Stimulated activated CD8-positive, alpha-beta memory T cell treated with anti-CD3 and anti-CD28 coated beads, Interleukin-7, amount 100 ng/mL, for 4 hours (primary cell): ENCODE measurements around the gene SLC4A3.

Experiments used
- DNase-seq, 2 donors: peaks; one replicate each; pipeline ENCODE4 v3.0.0-alpha.2; 2020; ENCODE audit warnings: low read depth in 2 of 2

SLC4A3 gene

DNA sequence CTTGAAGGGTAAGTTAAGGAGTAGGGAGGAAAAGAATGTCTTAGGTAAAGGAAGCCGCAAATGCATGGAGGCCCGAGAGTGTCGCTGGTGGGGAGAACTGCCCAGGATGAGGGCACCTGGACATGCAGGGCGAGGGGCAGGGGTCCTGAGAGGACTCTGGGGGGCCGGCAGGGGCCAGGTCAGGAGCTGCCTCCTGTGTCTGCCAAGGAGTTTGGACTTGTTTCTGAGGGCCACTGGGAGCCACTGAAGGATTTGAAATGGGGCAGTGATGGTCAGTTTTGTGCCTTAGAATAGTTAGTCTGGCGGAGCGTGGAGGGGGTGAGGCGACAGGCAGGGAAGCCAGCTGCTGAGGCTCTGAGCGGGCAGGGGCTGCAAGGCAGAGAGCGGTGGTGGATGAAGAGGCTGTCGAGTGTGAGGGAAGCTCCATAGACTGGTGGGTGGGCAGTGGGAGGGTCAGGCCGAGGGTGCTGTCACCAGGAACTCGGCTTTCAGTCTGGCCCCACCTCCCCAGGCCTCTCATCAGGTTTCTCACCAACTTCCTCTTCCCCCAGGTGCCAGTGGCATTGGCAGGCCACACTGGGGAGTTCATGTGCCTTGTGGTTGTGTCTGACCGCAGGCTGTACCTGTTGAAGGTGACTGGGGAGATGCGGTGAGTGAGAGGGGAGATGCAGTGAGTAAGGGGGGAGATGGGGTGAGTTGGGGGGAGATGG is 14.7 kb upstream of the SLC4A3 start:
- peak in 1 of 2 donors; percentile 13 for DNase-seq

DNA sequence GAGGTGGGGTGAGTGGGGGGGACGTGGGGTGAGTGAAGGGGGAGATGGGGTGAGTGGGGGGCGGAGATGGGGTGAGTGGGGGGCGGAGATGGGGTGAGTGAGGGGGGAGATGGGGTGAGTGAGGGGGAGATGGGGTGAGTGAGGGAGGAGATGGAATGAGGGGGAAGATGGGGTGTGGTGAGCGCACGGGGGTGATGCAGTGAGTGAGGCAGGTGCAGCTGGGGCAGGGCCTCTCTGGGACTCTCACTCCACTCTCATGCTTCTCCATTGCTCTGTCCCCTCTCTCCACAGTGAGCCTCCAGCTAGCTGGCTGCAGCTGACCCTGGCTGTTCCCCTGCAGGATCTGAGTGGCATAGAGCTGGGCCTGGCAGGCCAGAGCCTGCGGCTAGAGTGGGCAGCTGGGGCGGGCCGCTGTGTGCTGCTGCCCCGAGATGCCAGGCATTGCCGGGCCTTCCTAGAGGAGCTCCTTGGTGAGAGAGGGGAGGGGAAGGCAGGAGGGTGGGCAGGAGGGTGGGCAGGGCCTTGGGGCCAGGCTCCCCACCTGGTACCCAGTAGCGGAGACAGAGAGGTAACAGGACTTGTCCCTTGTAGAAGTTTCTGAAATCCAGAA is 13.9 kb upstream of the SLC4A3 start:
- DNase-seq, result no peak

DNA sequence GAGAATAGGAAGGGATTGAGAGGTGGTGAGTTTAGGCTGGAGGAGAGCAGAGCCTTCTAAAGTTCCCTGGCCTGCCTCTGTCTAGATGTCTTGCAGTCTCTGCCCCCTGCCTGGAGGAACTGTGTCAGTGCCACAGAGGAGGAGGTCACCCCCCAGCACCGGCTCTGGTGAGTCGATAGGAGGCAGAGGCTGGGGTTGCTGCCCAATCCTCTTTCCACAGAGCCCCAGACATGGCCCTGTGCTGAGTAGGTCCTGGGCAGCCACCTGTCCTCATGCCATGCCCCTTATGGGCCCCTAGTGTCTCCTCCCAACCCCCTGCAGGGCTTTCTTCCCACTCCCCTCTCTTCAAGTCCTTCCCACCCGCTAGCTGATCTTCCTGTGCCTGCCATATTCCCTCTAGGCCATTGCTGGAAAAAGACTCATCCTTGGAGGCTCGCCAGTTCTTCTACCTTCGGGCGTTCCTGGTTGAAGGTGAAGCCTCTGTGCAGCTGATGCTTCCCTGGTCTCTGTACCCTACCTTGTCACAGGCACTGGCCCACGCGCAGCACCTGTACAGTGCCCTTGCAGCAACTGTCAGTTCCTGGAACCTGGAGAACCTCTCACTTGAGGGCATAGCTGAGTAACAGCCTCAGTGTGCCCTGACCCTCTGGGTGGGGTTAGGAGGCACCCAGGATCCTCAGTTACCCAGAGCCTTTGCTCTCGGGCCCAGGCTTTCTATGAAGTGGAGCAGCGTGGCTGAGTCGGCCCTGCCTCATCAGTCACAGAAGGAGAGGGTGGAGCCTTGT is 13.2 kb upstream of the SLC4A3 start:
- DNase-seq, result no peak

DNA sequence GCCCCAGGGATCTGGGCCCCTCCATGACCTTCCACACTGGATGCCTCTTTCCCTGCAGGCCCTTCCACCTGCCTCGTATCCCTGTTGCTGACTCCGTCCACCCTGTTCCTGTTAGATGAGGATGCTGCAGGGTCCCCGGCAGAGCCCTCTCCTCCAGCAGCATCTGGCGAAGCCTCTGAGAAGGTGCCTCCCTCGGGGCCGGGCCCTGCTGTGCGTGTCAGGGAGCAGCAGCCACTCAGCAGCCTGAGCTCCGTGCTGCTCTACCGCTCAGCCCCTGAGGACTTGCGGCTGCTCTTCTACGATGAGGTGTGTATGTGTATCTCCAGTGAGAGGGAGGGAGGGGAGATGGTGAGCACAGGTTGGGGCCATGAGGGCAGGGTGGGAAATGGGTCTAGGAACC is 12.4 kb upstream of the SLC4A3 start:
- DNase-seq, result no peak

DNA sequence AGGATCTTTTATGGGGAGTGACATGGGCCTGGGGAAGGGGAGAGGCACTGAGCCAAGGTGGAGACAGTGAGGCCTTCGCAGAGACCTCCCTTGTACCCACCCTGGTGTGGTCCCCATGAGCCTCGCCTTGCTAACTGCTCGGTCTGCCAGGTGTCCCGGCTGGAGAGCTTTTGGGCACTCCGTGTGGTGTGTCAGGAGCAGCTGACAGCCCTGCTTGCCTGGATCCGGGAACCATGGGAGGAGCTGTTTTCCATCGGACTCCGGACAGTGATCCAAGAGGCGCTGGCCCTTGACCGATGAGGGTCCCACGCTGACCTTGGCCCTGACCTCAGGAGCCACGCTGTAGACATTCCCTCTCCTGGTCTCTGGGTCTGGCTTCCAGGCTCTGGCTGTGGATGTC is 11.5 kb upstream of the SLC4A3 start:
- DNase-seq, result no peak

DNA sequence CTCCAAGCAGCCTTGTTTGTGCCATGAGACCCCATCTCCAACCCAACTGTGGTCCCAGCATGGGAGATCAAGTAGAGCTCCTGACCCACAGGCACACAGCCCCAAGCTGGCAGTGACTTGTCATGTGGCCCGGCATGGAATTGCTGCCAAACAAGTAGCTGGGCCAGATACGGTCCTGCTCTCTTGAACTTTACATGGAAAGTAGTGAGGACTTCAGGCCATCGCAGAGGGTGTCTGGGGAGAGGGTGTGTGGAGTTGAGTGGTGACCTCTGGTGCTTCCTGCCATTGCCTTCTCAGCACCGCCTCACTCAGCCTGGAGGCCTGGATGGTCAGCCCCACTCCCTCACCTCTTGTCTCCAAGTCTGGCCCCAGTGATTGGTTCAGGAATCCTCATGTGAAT is 10.9 kb upstream of the SLC4A3 start:
- DNase-seq, result no peak

- DNase-seq, result no peak
These were observed 8.7 kb upstream of the SLC4A3 start for GRCh38 chr2:219618733-219619122.

DNA sequence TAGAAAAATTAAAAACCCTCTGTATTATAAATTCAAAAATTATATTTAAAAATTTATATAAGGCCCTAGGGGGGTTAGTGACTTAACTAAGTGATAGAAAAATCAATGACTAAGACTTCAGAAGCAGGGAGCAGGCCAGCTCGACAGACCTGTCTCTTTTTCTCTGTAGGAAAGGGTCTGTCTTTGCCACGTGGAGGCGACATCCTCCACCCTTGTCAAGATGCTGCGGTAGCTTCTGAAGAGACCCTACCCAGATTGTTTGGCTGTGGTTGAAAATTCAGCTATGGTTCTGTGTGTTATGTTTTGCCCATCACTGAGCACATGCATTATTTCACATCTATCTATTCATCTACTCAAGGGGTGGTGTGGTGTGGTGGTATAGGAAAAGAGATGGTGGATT is 8.2 kb upstream of the SLC4A3 start:
- no peak for DNase-seq

DNA sequence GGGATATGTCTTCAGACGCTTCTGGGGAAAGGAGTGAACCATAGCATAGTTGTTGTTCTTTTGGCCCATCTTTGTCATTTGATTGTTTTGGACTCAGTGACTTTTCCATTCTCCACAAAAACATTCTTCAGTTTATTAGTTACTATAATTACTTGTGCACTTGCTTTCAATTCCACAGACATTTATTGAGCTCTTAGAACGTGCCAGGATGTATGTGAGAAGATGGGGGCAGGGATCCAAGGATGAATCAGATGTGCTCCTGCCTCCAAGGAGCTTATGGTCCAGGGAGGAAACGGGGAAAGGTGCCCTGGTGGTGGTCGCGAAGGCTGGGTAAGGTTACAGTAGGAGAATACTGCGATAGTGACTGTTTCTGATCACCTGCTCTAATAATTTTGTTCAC is 6.9 kb upstream of the SLC4A3 start:
- DNase-seq, result no peak

DNA sequence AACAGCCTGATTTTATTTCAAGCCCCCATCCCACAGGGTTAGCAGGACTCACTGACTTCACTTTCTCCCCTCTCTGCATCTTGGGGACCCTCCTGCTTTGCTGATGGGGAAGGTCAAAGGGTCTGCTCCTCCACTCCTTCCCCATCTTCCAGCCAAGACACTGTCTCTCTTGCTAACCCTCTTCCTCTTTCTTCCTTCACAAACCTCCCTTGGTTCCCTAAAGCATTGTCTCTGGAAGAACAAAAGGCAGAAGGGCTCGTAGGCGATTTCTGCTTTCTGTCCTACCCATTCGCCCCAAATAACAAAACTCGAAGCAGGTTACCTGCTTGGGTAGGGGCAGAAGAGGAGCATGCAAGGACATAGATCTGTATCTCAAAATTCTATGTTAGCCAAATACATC is 5.5 kb upstream of the SLC4A3 start:
- DNase-seq, result no peak

DNA sequence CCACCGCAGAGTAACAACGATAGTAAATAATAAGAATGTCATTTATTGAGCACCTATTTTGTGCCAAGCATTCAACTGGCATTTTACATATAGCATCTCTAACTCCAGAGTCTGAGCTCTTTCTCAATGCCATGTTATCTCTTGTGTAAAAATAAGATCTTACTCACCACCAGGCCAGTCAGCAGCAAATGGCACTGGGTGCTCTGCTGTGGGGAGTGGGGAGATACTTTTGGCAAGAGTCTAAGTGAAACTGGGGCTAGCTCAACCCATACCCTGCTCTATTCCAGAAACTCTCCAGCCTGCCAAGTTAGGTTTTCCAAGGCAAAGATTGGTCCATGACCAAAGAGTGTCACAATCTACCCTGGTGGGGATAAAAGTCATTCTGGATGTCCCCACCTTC is 5.0 kb upstream of the SLC4A3 start:
- no peak for DNase-seq

DNA sequence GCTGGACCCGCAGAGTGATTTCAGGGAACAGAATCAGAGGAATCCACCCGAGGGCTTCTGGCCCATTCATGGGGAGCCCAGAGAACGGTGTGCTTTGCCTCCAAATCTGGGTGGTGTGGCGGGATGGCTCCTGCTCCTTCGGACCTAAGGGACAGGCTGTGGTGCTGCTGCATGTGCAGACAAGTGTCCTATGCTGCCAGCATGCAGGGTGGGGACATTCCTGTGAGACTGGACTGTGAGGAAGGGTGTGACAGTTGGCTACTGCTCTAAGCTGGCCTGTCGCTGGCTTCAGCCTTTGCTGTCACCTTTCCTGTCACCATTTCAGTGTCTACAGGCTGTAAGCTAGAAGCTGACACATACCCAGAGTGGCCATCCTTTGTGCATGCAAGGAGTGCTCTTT is 2.9 kb upstream of the SLC4A3 start:
- DNase-seq, result no peak

DNA sequence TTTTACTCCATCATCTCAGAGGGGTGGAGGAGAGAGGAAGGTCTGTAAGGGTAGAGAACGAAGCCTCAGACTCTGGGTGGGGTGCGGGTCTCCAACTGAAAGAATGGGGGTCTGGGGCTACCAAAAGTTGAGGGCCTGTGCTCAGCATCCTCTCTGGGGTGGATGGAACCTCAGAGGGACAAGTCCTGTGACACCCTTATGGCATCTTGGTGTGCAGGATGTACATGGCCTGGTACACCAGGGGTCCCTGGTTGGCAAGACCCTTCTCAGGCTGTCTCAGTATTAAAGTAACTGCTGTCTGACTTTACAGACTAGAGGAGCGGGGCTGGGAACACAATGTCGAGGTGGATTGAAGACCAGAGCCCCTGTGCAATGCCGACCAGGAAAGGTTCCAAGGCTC is 2.3 kb upstream of the SLC4A3 start:
- no peak for DNase-seq

DNA sequence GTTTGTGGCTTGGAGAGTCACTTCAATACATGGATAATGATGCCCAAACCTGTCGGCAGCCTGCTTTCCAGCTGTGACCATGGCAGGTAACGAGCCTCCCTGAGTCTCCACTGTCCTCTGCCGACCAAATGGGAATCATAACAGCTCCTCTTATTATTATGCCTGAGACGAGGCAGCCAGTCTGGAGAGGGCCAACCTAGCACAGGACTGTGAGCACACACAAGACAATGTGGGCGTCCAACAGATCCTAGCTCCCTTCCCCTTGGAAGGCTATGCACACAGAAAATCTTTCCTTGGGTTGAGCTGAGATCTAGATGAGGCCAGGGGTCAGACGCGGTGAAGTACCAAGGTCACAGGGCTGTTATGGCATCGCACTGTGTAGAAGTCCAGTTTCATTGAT is 890 bp upstream of the SLC4A3 start:
- DNase-seq, result no peak

- no peak for DNase-seq
These were observed 980 bp downstream of the SLC4A3 start for GRCh38 chr2:219628235-219628985.

DNA sequence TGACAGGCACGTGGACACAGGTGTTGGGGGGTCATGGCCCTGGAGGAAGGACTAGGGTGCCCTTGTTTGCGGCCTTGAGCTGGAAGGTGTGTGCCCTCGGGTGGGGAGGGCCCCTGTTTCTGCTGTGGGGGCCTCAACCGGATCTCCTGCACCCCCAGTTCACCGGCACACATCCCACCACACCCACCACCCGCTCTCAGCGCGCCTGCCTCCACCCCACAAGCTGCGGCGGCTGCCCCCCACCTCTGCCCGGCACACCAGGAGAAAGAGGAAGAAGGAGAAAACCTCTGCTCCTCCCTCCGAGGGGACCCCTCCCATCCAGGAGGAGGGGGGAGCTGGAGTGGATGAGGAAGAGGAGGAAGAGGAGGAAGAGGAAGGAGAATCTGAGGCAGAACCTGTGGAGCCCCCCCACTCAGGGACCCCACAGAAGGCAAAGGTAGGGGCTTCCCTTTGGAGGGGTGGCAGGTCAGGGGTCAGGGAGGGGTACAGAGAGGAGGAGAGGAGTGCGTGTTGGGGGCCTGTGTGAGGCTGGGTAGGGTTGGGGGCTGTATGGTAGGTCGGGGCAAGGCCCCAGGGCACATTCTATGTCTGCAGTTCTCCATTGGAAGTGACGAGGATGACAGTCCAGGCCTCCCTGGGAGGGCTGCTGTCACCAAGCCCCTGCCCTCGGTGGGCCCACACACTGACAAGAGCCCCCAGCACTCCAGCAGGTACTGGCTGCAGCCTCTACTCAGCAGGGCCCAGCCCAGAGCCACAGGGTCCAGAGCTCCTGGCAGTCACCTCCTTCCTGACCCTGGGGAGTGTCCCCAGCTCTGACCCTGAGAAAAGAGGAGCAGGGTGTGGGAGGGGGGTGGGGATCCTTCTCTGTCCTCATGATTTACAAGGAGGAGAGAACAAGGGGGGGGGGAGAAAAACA is 1.8 kb downstream of the SLC4A3 start:
- DNase-seq, result no peak

DNA sequence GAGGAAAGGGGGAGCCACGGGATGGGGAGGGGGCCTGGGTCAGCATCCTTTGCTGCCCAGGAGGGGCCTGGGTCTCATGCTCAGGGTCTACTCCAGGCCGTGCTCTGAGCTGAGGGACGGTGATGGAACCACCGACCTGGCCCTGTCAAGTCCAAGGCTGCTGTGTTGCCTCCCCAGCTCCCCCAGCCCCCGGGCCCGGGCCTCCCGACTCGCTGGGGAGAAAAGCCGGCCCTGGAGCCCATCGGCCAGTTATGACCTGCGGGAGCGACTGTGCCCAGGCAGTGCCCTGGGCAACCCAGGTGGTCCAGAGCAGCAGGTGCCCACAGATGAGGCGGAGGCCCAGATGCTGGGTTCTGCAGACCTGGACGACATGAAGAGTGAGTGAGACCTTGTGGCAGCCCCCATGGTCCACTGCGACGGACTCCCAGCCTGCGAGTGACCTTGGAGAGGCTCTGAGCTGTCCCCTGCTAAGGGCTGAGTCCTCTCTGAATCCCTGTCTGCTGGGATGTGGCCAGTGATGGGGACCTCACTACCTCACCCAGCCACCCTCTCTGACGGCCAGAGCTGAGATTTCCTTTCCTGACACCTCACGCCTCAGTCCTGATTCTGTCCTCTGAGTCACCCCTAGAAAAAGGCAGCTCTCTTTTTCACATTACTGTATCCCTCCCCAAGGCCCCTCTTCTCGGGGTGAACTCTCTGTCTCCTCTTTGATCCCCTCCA is 2.7 kb downstream of the SLC4A3 start:
- DNase-seq, result no peak

- DNase-seq, result no peak
These were observed 3.5 kb downstream of the SLC4A3 start for GRCh38 chr2:219630770-219631405.

GRCh38 chr2:219631406-219631891 is 4.0 kb downstream of the SLC4A3 start:
- no peak for DNase-seq
